Activated naive CD4-positive, alpha-beta T cell treated with anti-CD3 and anti-CD28 coated beads, Interleukin-2, amount 50 U/mL, for 16 hours (primary cell): ENCODE results near the gene TH.
"Not testable (repeated sequence)": the region's sequence is repeated elsewhere in the genome, so short reads cannot be mapped to it uniquely, and the experiment has no call there.

Experiments
- DNase-seq: peaks from one replicate; pipeline ENCODE4 v3.0.0-alpha.2; 2020

The TH gene

GRCh38 chr11:2194877-2195755, 23.5 kb upstream of the TH start:
- DNase-seq, result peak; percentile 59

GRCh38 chr11:2193888-2194595, 22.4 kb upstream of the TH start:
- not testable (repeated sequence) for DNase-seq

- DNase-seq, result no peak
Measured at GRCh38 chr11:2193099-2193887, 21.7 kb upstream of the TH start.

GRCh38 chr11:2192435-2192834, 20.8 kb upstream of the TH start:
- no peak for DNase-seq

GRCh38 chr11:2191883-2192282, 20.3 kb upstream of the TH start:
- no peak for DNase-seq

- no peak for DNase-seq
Measured at GRCh38 chr11:2190657-2191471, 19.2 kb upstream of the TH start.

GRCh38 chr11:2189938-2190656, 18.5 kb upstream of the TH start:
- no peak for DNase-seq

GRCh38 chr11:2188745-2189144, 17.1 kb upstream of the TH start:
- no peak for DNase-seq

GRCh38 chr11:2187280-2187707, 15.7 kb upstream of the TH start:
- DNase-seq, result no peak

GRCh38 chr11:2186669-2187279, 15.2 kb upstream of the TH start:
- peak; percentile 65 for DNase-seq

GRCh38 chr11:2185324-2186085, 13.9 kb upstream of the TH start:
- no peak for DNase-seq

GRCh38 chr11:2182692-2183474, 11.3 kb upstream of the TH start:
- DNase-seq, result no peak

GRCh38 chr11:2182075-2182474, 10.5 kb upstream of the TH start:
- DNase-seq, result no peak

- DNase-seq, result no peak
Measured at GRCh38 chr11:2180789-2181370, 9.3 kb upstream of the TH start.

GRCh38 chr11:2180347-2180746, 8.7 kb upstream of the TH start:
- no peak for DNase-seq

GRCh38 chr11:2179516-2179915, 7.9 kb upstream of the TH start:
- DNase-seq, result no peak

GRCh38 chr11:2178906-2179494, 7.4 kb upstream of the TH start:
- DNase-seq, result no peak

- not testable (repeated sequence) for DNase-seq
Measured at GRCh38 chr11:2178055-2178773, 6.6 kb upstream of the TH start.
